ENCODE data around the gene ARV1.
"Not testable (repeated sequence)": the region's sequence is repeated elsewhere in the genome, so short reads cannot be mapped to it uniquely, and the experiment has no call there.

DNA sequence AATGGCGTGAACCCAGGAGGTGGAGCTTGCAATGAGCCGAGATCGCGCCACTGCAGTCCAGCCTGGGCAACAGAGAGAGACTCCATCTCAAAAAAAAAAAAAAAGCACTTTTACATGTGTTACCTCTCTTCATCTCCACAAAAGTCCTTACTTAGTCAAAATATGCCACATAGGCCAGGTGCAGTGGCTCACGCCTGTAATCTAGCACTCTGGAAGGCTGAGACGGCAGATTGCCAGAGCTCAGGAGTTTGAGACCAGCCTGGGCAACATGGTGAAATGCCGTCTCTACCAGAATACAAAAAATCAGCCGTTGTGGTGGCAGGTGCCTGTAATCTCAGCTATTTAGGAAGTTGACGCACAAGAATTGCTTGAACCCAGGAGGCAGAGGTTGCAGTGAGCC is 69.5 kb downstream of the ARV1 start:
- not testable (repeated sequence) for TF ChIP-seq CTCF, POLR2A (IDR thresholded peaks at IDR 0.05)
